IMR-90 (cell line): ENCODE measurements around the gene CCDC13. TPM values are rescaled to one million over a fixed set of nuclear protein-coding genes. Genes with fewer than 3 reads are reported as not detected.

Source experiments
- ATAC-seq: fragments of 200-7000 bp; cut with Tn5 transposase; 2 replicates; pipeline ENCODE4 v1.9.1; 2020; ENCODE audit warnings: low read depth, mild to moderate bottlenecking, moderate library complexity
- BruUV-seq: library from RNA; stranded (reverse); fragments of 400-500 nt; replicated peaks from 2 replicates; lab custom pipeline; 2021; lab: Mats Ljungman, UMichigan
- CTCF ChIA-PET: fragments of 300-600 bp; formaldehyde crosslinking; extraction: SDS; loops from one replicate; lab custom pipeline; 2021; ENCODE audit warnings: antibody characterized with exemption; lab: Yijun Ruan, JAX
- POLR2A ChIA-PET: fragments of 300-600 bp; sonication (Branson Sonifier 250); formaldehyde crosslinking; loops from one replicate; lab custom pipeline; 2022; ENCODE audit warnings: antibody characterized with exemption; ENCODE audit not compliant: unreplicated experiment; lab: Charles Lee
- DNase-seq: peaks from one replicate; pipeline ENCODE4 v3.0.0; 2013
- H2AFZ ChIP-seq: replicated peaks from 2 replicates; pipeline ENCODE3; 2013; ENCODE audit warnings: low read length, mild to moderate bottlenecking; ENCODE audit not compliant: poor library complexity
- H2AK5ac ChIP-seq: 2 replicates; pipeline ENCODE4 v1.6.1; 2013; ENCODE audit warnings: low read depth, low read length, inconsistent platforms
- H2AK9ac ChIP-seq: replicated peaks from 2 replicates; pipeline ENCODE3; 2013; ENCODE audit warnings: mild to moderate bottlenecking, low read depth, low read length, moderate library complexity; ENCODE audit not compliant: poor library complexity
- H2BK120ac ChIP-seq: 2 replicates; pipeline ENCODE4 v1.6.1; 2013; ENCODE audit warnings: low read depth, low read length, inconsistent platforms
- H2BK15ac ChIP-seq: 3 replicates; pipeline ENCODE4 v1.6.1; 2013; ENCODE audit warnings: low read depth, low read length, inconsistent platforms
- H2BK20ac ChIP-seq: 2 replicates; pipeline ENCODE4 v1.6.1; 2013; ENCODE audit warnings: low read depth, mild to moderate bottlenecking, inconsistent platforms, low read length, moderate library complexity
- H2BK5ac ChIP-seq: 2 replicates; pipeline ENCODE4 v1.6.1; 2013; ENCODE audit warnings: mild to moderate bottlenecking, low read depth, low read length, inconsistent platforms; ENCODE audit not compliant: poor library complexity, severe bottlenecking
- H3K14ac ChIP-seq: replicated peaks from 2 replicates; pipeline ENCODE4 v1.6.1; 2013; ENCODE audit warnings: low read depth, low read length, inconsistent platforms
- H3K18ac ChIP-seq: 2 replicates; pipeline ENCODE4 v1.6.1; 2013; ENCODE audit warnings: low read depth, low read length, control low read depth
- H3K23ac ChIP-seq: 2 replicates; pipeline ENCODE4 v1.6.1; 2013; ENCODE audit warnings: low read depth, low read length, inconsistent platforms
- H3K27ac ChIP-seq: 2 replicates; pipeline ENCODE4 v1.5.1; 2013; ENCODE audit warnings: mild to moderate bottlenecking, control low read depth, low read length; ENCODE audit not compliant: insufficient read depth
- H3K27me3 ChIP-seq: 2 replicates; pipeline ENCODE4 v1.6.1; 2013; ENCODE audit warnings: low read length; ENCODE audit not compliant: control insufficient read depth, insufficient read depth
- H3K36me3 ChIP-seq: 2 replicates; pipeline ENCODE4 v1.6.1; 2013; ENCODE audit warnings: low read length, mixed read lengths; ENCODE audit not compliant: control insufficient read depth, insufficient read depth
- H3K4ac ChIP-seq: 2 replicates; pipeline ENCODE4 v1.6.1; 2013; ENCODE audit warnings: low read depth, low read length, inconsistent platforms
- H3K4me1 ChIP-seq: 2 replicates; pipeline ENCODE4 v1.6.1; 2013; ENCODE audit warnings: low read length, mixed read lengths; ENCODE audit not compliant: control insufficient read depth, insufficient read depth
- H3K4me2 ChIP-seq: 2 replicates; pipeline ENCODE4 v1.6.1; 2013; ENCODE audit warnings: low read depth, mild to moderate bottlenecking, control low read depth, low read length, moderate library complexity
- H3K4me3 ChIP-seq: 2 replicates; pipeline ENCODE4 v1.5.1; 2013; ENCODE audit warnings: low read depth, mild to moderate bottlenecking, control low read depth, low read length, moderate library complexity; ENCODE audit not compliant: insufficient read depth
- H3K56ac ChIP-seq: 2 replicates; pipeline ENCODE4 v1.6.1; 2013; ENCODE audit warnings: low read length, inconsistent platforms; ENCODE audit not compliant: insufficient read depth; ENCODE audit errors: extremely low read depth
- H3K79me1 ChIP-seq, 2 experiments: 2 replicates each; pipeline ENCODE4 v1.6.1; 2013; ENCODE audit warnings: low read length in 2 of 2, inconsistent platforms in 1 of 2, low read depth in 1 of 2
- H3K9ac ChIP-seq: 2 replicates; pipeline ENCODE4 v1.6.1; 2013; ENCODE audit warnings: low read depth, low read length, control low read depth
- H3K9me1 ChIP-seq: 2 replicates; pipeline ENCODE4 v1.6.1; 2013; ENCODE audit warnings: low read length, inconsistent platforms; ENCODE audit not compliant: insufficient read depth
- H3K9me3 ChIP-seq: 2 replicates; pipeline ENCODE4 v1.6.1; 2013; ENCODE audit warnings: low read length; ENCODE audit not compliant: control insufficient read depth, insufficient read depth
- H4K20me1 ChIP-seq: 2 replicates; pipeline ENCODE4 v1.6.1; 2013; ENCODE audit warnings: low read length, inconsistent platforms; ENCODE audit not compliant: insufficient read depth
- H4K5ac ChIP-seq: 2 replicates; pipeline ENCODE4 v1.6.1; 2013; ENCODE audit warnings: mild to moderate bottlenecking, low read depth, low read length, control low read depth
- H4K8ac ChIP-seq, 2 experiments: 2 replicates each; pipeline ENCODE4 v1.6.1; 2013; ENCODE audit warnings: low read depth in 2 of 2, low read length in 2 of 2, control low read depth in 1 of 2, inconsistent platforms in 1 of 2
- H4K91ac ChIP-seq: 2 replicates; pipeline ENCODE4 v1.6.1; 2013; ENCODE audit warnings: low read depth, low read length, inconsistent platforms; ENCODE audit not compliant: insufficient read depth
- MAZ ChIP-seq: IDR thresholded peaks from 2 replicates; pipeline ENCODE4 v1.6.1; 2012; ENCODE audit warnings: low read depth, mild to moderate bottlenecking, low read length, improper control_type of control experiment, moderate library complexity, borderline replicate concordance
- NFE2L2 ChIP-seq: fragments of 150-350 bp; IDR thresholded peaks from 2 replicates; pipeline ENCODE4 v1.6.1; 2016; ENCODE audit warnings: low read depth, mild to moderate bottlenecking, low read length
- POLR2A ChIP-seq: IDR thresholded peaks from 2 replicates; pipeline ENCODE4 v1.6.1; 2012; ENCODE audit warnings: mild to moderate bottlenecking, low read depth, low read length
- RFX5 ChIP-seq: IDR thresholded peaks from 2 replicates; pipeline ENCODE4 v1.8.0; 2012; ENCODE audit warnings: low read depth, mild to moderate bottlenecking, low read length, moderate library complexity
- USF2 ChIP-seq: fragments of 150-350 bp; IDR thresholded peaks from 2 replicates; pipeline ENCODE4 v1.6.1; 2017; ENCODE audit warnings: mild to moderate bottlenecking, antibody characterized with exemption, low read length, low read depth
- WGBS, 2 experiments: methylation state at CpG; one replicate each; pipeline versions ENCODE4 v1.1.5 to v1.1.7; 2013; ENCODE audit warnings: missing lambda C conversion rate in 2 of 2; ENCODE audit not compliant: insufficient read length in 1 of 2; ENCODE audit errors: extremely low coverage in 2 of 2; 5-methylcytosine and 5-hydroxymethylcytosine counted together
- dilution Hi-C: fragments of 300-500 bp; cut with HindIII; formaldehyde crosslinking; loops from one replicate; pipeline ENCODE4 v1.14.3; 2018; ENCODE audit warnings: low sequenced_read_pairs; ENCODE audit not compliant: unreplicated experiment
- in situ Hi-C: fragments of 300-500 bp; cut with MboI; formaldehyde crosslinking; loops from 3 replicates; pipeline ENCODE4 v1.14.3; 2019; ENCODE audit warnings: low sequenced_read_pairs, inconsistent platforms, mixed read lengths
- intact Hi-C: fragments of 100-400 bp; cut with micrococcal nuclease; formaldehyde crosslinking; loops from 2 replicates; pipeline ENCODE4 v1.10.0; 2022
- polyA plus RNA-seq, 3 experiments: library from polyadenylated mRNA; depleted of rRNA; stranded (reverse); fragments of >200 nt; gene quantifications; 2 replicates each; pipeline ENCODE4 v1.2.3, GENCODE V29; 2012; ENCODE audit warnings: low replicate concordance in 1 of 3
- total RNA-seq: library from RNA; depleted of rRNA; stranded (reverse); fragments of >200 nt; gene quantifications from 2 replicates; pipeline ENCODE4 v1.2.3, GENCODE V29; 2012

CCDC13 gene
- total and polyA plus RNA-seq, 2 of the 4 experiments (the other 2 are of a cell fraction): 0.18 to 0.19 TPM

- DNase-seq (no peak), ATAC-seq (no peak)
- H4K8ac ChIP-seq: no peak overlapping the region
- no peak overlapping the region for H3K14ac ChIP-seq
- no peak overlapping the region for H3K23ac ChIP-seq
- no TSS peak for BruUV-seq
- H4K20me1 ChIP-seq: no peaks in the 10 kb centered on the region
- no peak overlapping the region for H2BK15ac ChIP-seq
- H3K4ac ChIP-seq: no peak overlapping the region
- H3K4me2 ChIP-seq: no peak overlapping the region
- H2BK5ac ChIP-seq: no peak overlapping the region
- no peak overlapping the region for H3K27ac ChIP-seq
- H3K36me3 ChIP-seq: no peaks in the 10 kb centered on the region
- TF ChIP-seq POLR2A (no peak), NFE2L2 (no peak), RFX5 (no peak), MAZ (no peak), USF2 (no peak)
- H2BK20ac ChIP-seq: no peak overlapping the region
- no peak overlapping the region for H2BK120ac ChIP-seq
- intact Hi-C loops (no loop called here), in situ Hi-C loops (no loop called here), dilution Hi-C loops (no loop called here)
- no peaks in the 10 kb centered on the region for H3K9me1 ChIP-seq
- no peaks in the 10 kb centered on the region for H3K4me1 ChIP-seq
- no peak overlapping the region for H3K56ac ChIP-seq
- no CpG with 5 or more reads among the region's 3 CpGs for WGBS, 2 experiments
- no peak overlapping the region for H3K4me3 ChIP-seq
- no peak overlapping the region for H2AK5ac ChIP-seq
- H3K27me3 ChIP-seq: peaks cover 41% of the 10 kb centered on the region
- no peak overlapping the region for H4K5ac ChIP-seq
- H3K79me1 ChIP-seq: no peaks in the 10 kb centered on the region
- H4K91ac ChIP-seq: no peak overlapping the region
- H2AK9ac ChIP-seq: no peak overlapping the region
- ChIA-PET POLR2A (no interaction called here), CTCF (no interaction called here)
- no peak overlapping the region for H2AFZ ChIP-seq
- H3K18ac ChIP-seq: no peak overlapping the region
- no peak overlapping the region for H3K9ac ChIP-seq
- peaks cover 7% of the 10 kb centered on the region for H3K9me3 ChIP-seq
Measured at GRCh38 chr3:42728668-42729364, 44.2 kb downstream of the CCDC13 start.
